WERI-Rb-1 (cell line): ENCODE results near the gene NRIP3.
"Not testable (repeated sequence)": the region's sequence is repeated elsewhere in the genome, so short reads cannot be mapped to it uniquely, and the experiment has no call there.

ENCODE experiments used
- DNase-seq: peaks from one replicate; pipeline ENCODE4 v3.0.0-alpha.2; 2020
- H3K27ac ChIP-seq: fragments of 250-450 bp; sonication (Bioruptor Pico); 2 replicates; pipeline ENCODE4 v1.5.1; 2020; ENCODE audit warnings: mild to moderate bottlenecking, moderate library complexity
- H3K27me3 ChIP-seq: fragments of 250-450 bp; sonication (Bioruptor Pico); 2 replicates; pipeline ENCODE4 v1.5.1; 2021; ENCODE audit warnings: mild to moderate bottlenecking, low read depth, moderate library complexity; ENCODE audit not compliant: insufficient read depth, severe bottlenecking
- H3K36me3 ChIP-seq: fragments of 250-450 bp; sonication (Bioruptor Pico); 2 replicates; pipeline ENCODE4 v1.5.1; 2020; ENCODE audit warnings: mild to moderate bottlenecking, moderate library complexity
- H3K4me3 ChIP-seq: 2 replicates; pipeline ENCODE4 v1.5.1; 2011; ENCODE audit warnings: low read depth, mild to moderate bottlenecking, control low read depth, low read length
- H3K9me3 ChIP-seq: fragments of 250-450 bp; sonication (Bioruptor Pico); 2 replicates; pipeline ENCODE4 v1.5.1; 2021; ENCODE audit warnings: mild to moderate bottlenecking, moderate library complexity; ENCODE audit not compliant: severe bottlenecking
- TF ChIP-seq, protein P1 (sequence below): IDR thresholded peaks from 2 replicates; pipeline ENCODE4 v1.5.1; 2011; ENCODE audit warnings: low read depth, mild to moderate bottlenecking, control low read depth, inconsistent platforms, low read length

NRIP3 gene

DNA sequence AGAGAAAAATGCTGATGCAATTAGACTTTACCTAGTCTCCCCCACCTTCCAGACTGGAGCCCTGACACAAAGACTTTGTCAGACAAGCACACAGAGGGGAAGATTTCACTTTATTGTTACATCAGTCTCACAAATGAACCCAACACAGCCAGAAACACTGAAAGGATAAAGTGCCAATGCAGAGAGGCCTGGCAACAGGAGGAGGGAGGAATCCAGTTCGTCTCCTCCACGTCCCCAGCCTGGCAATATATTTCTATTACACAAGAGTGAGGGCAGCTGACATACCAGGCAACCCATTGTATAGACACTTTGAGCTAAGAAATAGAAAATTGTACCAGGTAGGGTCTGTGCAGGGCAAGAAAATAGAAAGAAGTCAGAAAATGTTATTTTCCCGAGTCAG is 23.3 kb downstream of the NRIP3 start:
- TF ChIP-seq, protein P1, sequence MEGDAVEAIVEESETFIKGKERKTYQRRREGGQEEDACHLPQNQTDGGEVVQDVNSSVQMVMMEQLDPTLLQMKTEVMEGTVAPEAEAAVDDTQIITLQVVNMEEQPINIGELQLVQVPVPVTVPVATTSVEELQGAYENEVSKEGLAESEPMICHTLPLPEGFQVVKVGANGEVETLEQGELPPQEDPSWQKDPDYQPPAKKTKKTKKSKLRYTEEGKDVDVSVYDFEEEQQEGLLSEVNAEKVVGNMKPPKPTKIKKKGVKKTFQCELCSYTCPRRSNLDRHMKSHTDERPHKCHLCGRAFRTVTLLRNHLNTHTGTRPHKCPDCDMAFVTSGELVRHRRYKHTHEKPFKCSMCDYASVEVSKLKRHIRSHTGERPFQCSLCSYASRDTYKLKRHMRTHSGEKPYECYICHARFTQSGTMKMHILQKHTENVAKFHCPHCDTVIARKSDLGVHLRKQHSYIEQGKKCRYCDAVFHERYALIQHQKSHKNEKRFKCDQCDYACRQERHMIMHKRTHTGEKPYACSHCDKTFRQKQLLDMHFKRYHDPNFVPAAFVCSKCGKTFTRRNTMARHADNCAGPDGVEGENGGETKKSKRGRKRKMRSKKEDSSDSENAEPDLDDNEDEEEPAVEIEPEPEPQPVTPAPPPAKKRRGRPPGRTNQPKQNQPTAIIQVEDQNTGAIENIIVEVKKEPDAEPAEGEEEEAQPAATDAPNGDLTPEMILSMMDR, result no peak
- Histone ChIP-seq H3K27ac (no peak overlapping the region), H3K4me3 (no peak overlapping the region), H3K27me3 (no peaks in the 10 kb centered on the region), H3K36me3 (no peaks in the 10 kb centered on the region), H3K9me3 (no peaks in the 10 kb centered on the region)
- no peak for DNase-seq

DNA sequence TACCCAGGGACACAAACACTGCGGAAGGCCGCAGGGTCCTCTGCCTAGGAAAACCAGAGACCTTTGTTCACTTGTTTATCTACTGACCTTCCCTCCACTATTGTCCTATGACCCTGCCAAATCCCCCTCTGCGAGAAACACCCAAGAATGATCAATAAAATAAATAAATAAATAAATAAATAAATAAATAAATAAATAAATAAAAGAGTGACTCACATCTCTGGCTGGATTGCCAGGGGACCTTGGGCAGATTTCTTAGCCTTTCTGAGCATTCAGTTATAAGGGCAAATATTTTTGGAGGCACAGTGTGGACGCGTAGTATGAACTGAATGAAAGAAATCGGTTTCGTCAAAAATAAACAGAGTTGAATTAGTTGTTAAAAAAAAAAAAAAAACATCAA is 24.4 kb downstream of the NRIP3 start:
- not testable (repeated sequence) for H3K4me3 ChIP-seq, H3K36me3 ChIP-seq, DNase-seq, H3K27me3 ChIP-seq, H3K9me3 ChIP-seq, H3K27ac ChIP-seq

DNA sequence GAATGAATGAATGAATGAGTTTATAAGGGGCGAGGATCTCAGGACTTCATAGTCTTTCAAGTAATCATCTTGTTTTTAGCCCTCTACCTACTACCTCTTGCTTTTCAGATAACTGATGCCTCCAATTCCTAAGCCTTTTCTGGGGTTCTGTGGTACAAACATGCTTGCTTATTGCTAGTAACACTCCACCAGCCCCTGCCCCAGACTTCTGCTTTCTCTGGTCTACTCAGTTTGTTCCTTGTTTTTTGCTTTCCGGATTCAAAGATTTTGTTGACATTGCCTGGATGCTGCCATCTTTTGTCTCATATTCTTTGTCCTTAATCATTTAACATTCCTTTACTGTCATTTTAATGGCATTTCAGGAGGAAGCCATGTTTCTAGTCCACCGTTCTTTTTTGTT is 30.7 kb downstream of the NRIP3 start:
- no peaks in the 10 kb centered on the region for H3K36me3 ChIP-seq
- H3K4me3 ChIP-seq, result no peak overlapping the region
- TF ChIP-seq, protein P1, result no peak
- no peak for DNase-seq
- no peak overlapping the region for H3K27ac ChIP-seq
- no peaks in the 10 kb centered on the region for H3K9me3 ChIP-seq
- H3K27me3 ChIP-seq, result no peaks in the 10 kb centered on the region

DNA sequence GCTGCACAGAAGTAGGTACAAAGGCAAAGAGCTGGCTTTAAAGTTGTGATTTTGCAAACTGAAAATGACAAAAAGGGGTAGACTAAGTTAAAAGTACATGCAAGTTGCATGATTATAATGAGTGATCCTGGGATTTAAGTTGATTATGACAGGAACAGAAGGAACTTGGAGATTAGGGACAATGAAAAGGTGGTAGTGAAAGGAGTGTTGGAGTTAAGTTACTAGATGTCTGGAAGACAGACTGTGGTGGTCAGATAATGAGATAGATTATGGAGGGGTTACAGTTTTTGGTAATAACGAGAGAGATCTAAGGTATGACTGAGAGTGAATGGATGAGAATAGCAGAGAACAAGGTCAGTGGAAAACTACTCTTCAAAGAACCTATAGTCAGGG is 31.9 kb downstream of the NRIP3 start:
- no peak for DNase-seq
- Histone ChIP-seq H3K36me3 (no peaks in the 10 kb centered on the region), H3K9me3 (no peaks in the 10 kb centered on the region), H3K27ac (no peak overlapping the region), H3K4me3 (no peak overlapping the region), H3K27me3 (no peaks in the 10 kb centered on the region)
- TF ChIP-seq, protein P1, result no peak

DNA sequence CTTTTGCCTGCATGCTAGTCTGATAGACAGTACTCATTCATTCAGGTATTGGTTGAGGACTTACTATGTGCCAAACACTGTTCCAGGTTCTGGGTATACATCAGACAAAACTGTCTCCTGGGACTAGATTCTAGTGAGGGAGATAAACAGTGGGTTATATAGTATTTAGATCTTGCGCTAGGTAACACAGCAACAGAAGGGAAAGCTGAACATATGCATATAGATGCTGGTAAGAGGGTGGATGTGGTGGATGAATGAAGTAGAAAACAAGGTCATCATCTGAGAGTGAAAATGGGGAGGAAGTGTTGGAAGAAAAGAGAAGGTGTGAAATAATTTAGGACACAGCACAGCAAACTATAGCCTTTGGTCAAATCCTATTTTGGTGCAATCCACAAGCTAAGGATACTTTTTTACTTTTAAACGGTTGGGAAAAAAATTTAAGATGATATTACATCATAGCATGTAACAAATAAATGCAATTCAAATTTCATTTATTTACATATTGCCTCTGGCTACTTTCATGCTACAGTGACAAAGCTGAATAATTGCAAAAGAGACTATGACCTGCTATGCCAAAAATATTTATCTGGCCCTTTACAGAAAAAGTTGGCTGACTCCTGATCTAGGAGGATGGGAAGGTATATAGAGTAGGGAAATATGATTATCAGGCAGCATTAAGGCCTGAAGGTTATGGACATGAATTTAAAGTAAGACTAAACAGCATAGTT is 32.4 kb downstream of the NRIP3 start:
- H3K9me3 ChIP-seq, result no peaks in the 10 kb centered on the region
- no peak overlapping the region for H3K4me3 ChIP-seq
- TF ChIP-seq, protein P1, result no peak
- no peak overlapping the region for H3K27ac ChIP-seq
- no peaks in the 10 kb centered on the region for H3K36me3 ChIP-seq
- no peak for DNase-seq
- no peaks in the 10 kb centered on the region for H3K27me3 ChIP-seq

DNA sequence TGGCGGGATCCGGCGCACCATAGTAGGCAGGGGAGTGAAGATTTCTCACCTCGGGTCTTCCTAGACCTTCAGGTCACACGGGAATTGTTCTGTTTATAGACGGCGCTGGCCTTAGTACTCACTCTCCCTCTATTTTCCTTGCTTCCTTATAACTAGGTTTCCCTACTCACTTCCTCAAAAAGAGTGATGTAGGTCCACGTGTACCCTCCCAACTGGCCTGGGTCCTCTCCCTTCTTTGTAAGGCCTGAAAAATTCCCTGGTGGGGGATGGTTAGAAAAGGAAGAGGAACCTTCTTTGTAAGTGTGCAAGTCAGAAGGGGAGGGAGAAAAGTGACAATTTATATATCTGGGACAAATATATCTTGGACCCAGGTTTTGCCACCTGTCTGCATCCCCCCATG is 36.6 kb downstream of the NRIP3 start:
- H3K27me3 ChIP-seq, result no peaks in the 10 kb centered on the region
- H3K27ac ChIP-seq, result no peak overlapping the region
- no peak overlapping the region for H3K4me3 ChIP-seq
- no peak for DNase-seq
- TF ChIP-seq, protein P1, result no peak
- peaks cover 3% of the 10 kb centered on the region for H3K36me3 ChIP-seq
- no peaks in the 10 kb centered on the region for H3K9me3 ChIP-seq
